HEK293 (cell line): ENCODE data around the gene NIPAL1.

Experiments
- CTCF ChIA-PET: fragments of 350-600 bp; formaldehyde crosslinking; extraction: SDS; loops from one replicate; lab custom pipeline; 2021; ENCODE audit warnings: antibody characterized with exemption; lab: Yijun Ruan, JAX
- POLR2A ChIA-PET: fragments of 300-600 bp; formaldehyde crosslinking; extraction: SDS; loops from one replicate; lab custom pipeline; 2020; ENCODE audit warnings: antibody characterized with exemption, inconsistent platforms; lab: Yijun Ruan, JAX
- H3K27ac ChIP-seq: fragments of 200-500 bp; sonication (Bioruptor generic); 2 replicates; pipeline ENCODE4 v1.5.1; 2014; ENCODE audit warnings: low read depth, low read length, control low read depth, inconsistent platforms; ENCODE audit errors: extremely low read depth
- H3K36me3 ChIP-seq, 2 experiments: fragments of 200-500 bp in 1 of 2; sonication (Bioruptor generic) in 1 of 2; 1 replicate in 1 of 2; 2 replicates in 1 of 2; pipeline ENCODE4 v1.5.1; 2014 to 2017; ENCODE audit warnings: inconsistent platforms in 2 of 2, low read length in 2 of 2; ENCODE audit not compliant: control insufficient read depth in 2 of 2, insufficient read depth in 1 of 2
- H3K4me1 ChIP-seq: fragments of 200-500 bp; sonication (Bioruptor generic); 2 replicates; pipeline ENCODE4 v1.5.1; 2014; ENCODE audit warnings: mild to moderate bottlenecking, low read length, inconsistent platforms; ENCODE audit not compliant: control insufficient read depth, insufficient read depth
- H3K4me3 ChIP-seq: 2 replicates; pipeline ENCODE4 v1.5.1; 2011; ENCODE audit warnings: low read depth, mild to moderate bottlenecking, control low read depth, low read length, moderate library complexity
- H3K9me3 ChIP-seq: fragments of 200-500 bp; sonication (Bioruptor generic); 2 replicates; pipeline ENCODE4 v1.5.1; 2014; ENCODE audit warnings: low read depth, low read length, inconsistent platforms; ENCODE audit not compliant: control insufficient read depth, insufficient read depth
- GLI4 ChIP-seq: fragments of 450-650 bp; formaldehyde crosslinking; IDR thresholded peaks from 2 replicates; pipeline ENCODE4 v1.5.1; 2016; ENCODE audit warnings: missing biosample characterization, missing genetic modification characterization
- RBAK ChIP-seq: fragments of 450-650 bp; formaldehyde crosslinking; IDR thresholded peaks from 2 replicates; pipeline ENCODE4 v1.5.1; 2016; ENCODE audit warnings: missing biosample characterization, missing genetic modification characterization
- SCRT2 ChIP-seq: fragments of 450-650 bp; formaldehyde crosslinking; IDR thresholded peaks from 2 replicates; pipeline ENCODE4 v1.5.1; 2016; ENCODE audit warnings: missing biosample characterization, missing genetic modification characterization
- ZNF121 ChIP-seq: fragments of 450-650 bp; formaldehyde crosslinking; IDR thresholded peaks from 2 replicates; pipeline ENCODE4 v1.5.1; 2016; ENCODE audit warnings: missing biosample characterization, missing genetic modification characterization
- ZNF266 ChIP-seq: fragments of 450-650 bp; formaldehyde crosslinking; IDR thresholded peaks from 2 replicates; pipeline ENCODE4 v1.5.1; 2016; ENCODE audit warnings: missing biosample characterization, missing genetic modification characterization, low read depth
- ZNF302 ChIP-seq: fragments of 450-650 bp; formaldehyde crosslinking; IDR thresholded peaks from 2 replicates; pipeline ENCODE4 v1.5.1; 2016; ENCODE audit warnings: missing biosample characterization, missing genetic modification characterization, low read depth
- ZNF37A ChIP-seq: fragments of 450-650 bp; IDR thresholded peaks from 2 replicates; pipeline ENCODE4 v1.5.1; 2018; ENCODE audit warnings: missing biosample characterization, missing genetic modification characterization
- ZNF473 ChIP-seq: fragments of 450-650 bp; formaldehyde crosslinking; IDR thresholded peaks from 2 replicates; pipeline ENCODE4 v1.5.1; 2017; ENCODE audit warnings: missing biosample characterization, missing genetic modification characterization
- ZNF837 ChIP-seq: fragments of 450-650 bp; formaldehyde crosslinking; IDR thresholded peaks from 2 replicates; pipeline ENCODE4 v1.5.1; 2016; ENCODE audit warnings: missing biosample characterization, missing genetic modification characterization
- ZSCAN23 ChIP-seq: fragments of 450-650 bp; formaldehyde crosslinking; IDR thresholded peaks from 2 replicates; pipeline ENCODE4 v1.5.1; 2016; ENCODE audit warnings: missing biosample characterization, missing genetic modification characterization
- TF ChIP-seq, protein P1 (sequence below): fragments of 450-650 bp; formaldehyde crosslinking; IDR thresholded peaks from 2 replicates; pipeline ENCODE4 v1.5.1; 2016; ENCODE audit warnings: missing biosample characterization, missing genetic modification characterization
- TF ChIP-seq, protein P2 (sequence below): fragments of 450-650 bp; formaldehyde crosslinking; IDR thresholded peaks from 2 replicates; pipeline ENCODE4 v1.5.1; 2016; ENCODE audit warnings: missing biosample characterization, missing genetic modification characterization
- TF ChIP-seq, protein P3 (sequence below): fragments of 450-650 bp; formaldehyde crosslinking; IDR thresholded peaks from 2 replicates; pipeline ENCODE4 v1.5.0; 2017; ENCODE audit warnings: missing biosample characterization, missing genetic modification characterization, borderline replicate concordance
- TF ChIP-seq, protein P4 (sequence below): sonication (generic); formaldehyde crosslinking; IDR thresholded peaks from 2 replicates; pipeline ENCODE4 v1.8.1; 2022; ENCODE audit warnings: mild to moderate bottlenecking, moderate library complexity, missing genetic modification reagents
- TF ChIP-seq, protein P5 (sequence below): IDR thresholded peaks from 2 replicates; pipeline ENCODE4 v1.6.1; 2011; ENCODE audit warnings: mild to moderate bottlenecking, low read depth, low read length, borderline replicate concordance

NIPAL1 gene

DNA sequence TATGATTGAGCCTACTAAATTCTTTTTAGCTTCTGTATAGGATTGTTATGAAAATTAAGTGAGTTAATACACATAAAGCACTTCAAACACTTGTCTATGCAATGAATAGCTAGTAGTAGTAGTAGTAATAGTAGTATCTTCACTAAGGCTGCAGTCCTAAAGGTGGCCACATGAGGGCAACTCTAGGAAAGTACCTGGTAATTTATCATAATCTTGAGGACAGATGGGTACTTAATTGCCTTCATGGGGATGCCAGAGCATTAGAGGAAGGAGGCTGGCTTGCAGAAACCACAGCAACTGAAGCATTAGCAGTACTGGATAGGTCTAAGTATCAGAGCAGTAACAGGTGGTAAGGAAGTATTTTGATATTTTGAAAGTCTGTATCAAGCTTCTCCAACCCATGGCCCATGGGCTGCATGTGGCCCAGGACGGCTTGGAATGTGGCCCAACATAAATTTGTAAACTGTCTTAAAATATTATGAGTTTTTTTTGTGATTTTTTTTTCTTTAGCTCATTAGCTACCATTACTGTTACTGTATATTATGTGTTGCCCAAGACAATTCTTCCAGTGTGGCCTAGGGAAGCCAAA lies 17.3 kb downstream of the NIPAL1 start:
- no peak overlapping the region for H3K27ac ChIP-seq
- H3K36me3 ChIP-seq: peaks cover 0 to 24% of the 10 kb centered on the region in 2 experiments; a peak in 1 of 3 replicates
- TF ChIP-seq ZNF266 (tag by site-specific recombination): no peak
- TF ChIP-seq SCRT2 (tag by site-specific recombination): 0 out of 2 replicates have a peak, but pooled peaks have one; percentile 14
- no peak for TF ChIP-seq GLI4 (tag by site-specific recombination)
- no peak for TF ChIP-seq ZNF302 (tag by site-specific recombination)
- TF ChIP-seq, protein P1, sequence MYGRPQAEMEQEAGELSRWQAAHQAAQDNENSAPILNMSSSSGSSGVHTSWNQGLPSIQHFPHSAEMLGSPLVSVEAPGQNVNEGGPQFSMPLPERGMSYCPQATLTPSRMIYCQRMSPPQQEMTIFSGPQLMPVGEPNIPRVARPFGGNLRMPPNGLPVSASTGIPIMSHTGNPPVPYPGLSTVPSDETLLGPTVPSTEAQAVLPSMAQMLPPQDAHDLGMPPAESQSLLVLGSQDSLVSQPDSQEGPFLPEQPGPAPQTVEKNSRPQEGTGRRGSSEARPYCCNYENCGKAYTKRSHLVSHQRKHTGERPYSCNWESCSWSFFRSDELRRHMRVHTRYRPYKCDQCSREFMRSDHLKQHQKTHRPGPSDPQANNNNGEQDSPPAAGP (tag by site-specific recombination): no peak
- TF ChIP-seq RBAK (tag by site-specific recombination): no peak
- TF ChIP-seq ZNF837 (tag by site-specific recombination): no peak
- ChIA-PET CTCF (interaction anchor here (0.5 to 3.0 kb wide), 8 partner anchors 9 to 75 kb away, joined by 3 to 13 read pairs (median 6); no protein-coding TSS in a partner anchor), POLR2A (no interaction called here)
- H3K4me1 ChIP-seq: no peaks in the 10 kb centered on the region
- no peaks in the 10 kb centered on the region for H3K9me3 ChIP-seq
- no peak overlapping the region for H3K4me3 ChIP-seq

DNA sequence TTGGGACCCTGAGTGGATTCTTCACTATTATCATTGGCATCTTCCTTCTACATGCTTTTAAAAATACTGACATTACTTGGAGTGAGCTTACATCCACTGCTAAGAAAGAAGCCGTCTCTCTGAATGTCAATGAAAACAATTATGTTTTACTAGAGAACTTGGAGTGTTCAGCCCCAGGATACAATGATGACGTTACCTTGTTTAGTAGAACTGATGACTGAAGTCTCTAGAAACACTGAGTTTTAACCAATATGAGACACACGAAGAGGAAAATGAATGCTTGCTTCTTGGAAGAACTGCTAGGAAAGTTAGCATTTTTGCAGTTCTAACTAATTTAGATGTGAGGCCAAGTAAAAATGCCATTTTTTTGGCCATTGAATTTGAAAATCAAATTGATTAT lies 19.4 kb downstream of the NIPAL1 start:
- Histone ChIP-seq H3K4me1 (no peaks in the 10 kb centered on the region), H3K4me3 (no peak overlapping the region), H3K36me3 (peaks cover 0 to 24% of the 10 kb centered on the region in 2 experiments; a peak in 1 of 3 replicates), H3K9me3 (no peaks in the 10 kb centered on the region), H3K27ac (no peak overlapping the region)
- POLR2A ChIA-PET: no interaction called here
- TF ChIP-seq ZNF473 (tag by site-specific recombination) (no peak), ZSCAN23 (tag by site-specific recombination) (no peak), ZNF121 (tag by site-specific recombination) (no peak), ZNF37A (no peak)
- TF ChIP-seq, protein P2, sequence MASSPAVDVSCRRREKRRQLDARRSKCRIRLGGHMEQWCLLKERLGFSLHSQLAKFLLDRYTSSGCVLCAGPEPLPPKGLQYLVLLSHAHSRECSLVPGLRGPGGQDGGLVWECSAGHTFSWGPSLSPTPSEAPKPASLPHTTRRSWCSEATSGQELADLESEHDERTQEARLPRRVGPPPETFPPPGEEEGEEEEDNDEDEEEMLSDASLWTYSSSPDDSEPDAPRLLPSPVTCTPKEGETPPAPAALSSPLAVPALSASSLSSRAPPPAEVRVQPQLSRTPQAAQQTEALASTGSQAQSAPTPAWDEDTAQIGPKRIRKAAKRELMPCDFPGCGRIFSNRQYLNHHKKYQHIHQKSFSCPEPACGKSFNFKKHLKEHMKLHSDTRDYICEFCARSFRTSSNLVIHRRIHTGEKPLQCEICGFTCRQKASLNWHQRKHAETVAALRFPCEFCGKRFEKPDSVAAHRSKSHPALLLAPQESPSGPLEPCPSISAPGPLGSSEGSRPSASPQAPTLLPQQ (tag by site-specific recombination): no peak
- TF ChIP-seq, protein P3, sequence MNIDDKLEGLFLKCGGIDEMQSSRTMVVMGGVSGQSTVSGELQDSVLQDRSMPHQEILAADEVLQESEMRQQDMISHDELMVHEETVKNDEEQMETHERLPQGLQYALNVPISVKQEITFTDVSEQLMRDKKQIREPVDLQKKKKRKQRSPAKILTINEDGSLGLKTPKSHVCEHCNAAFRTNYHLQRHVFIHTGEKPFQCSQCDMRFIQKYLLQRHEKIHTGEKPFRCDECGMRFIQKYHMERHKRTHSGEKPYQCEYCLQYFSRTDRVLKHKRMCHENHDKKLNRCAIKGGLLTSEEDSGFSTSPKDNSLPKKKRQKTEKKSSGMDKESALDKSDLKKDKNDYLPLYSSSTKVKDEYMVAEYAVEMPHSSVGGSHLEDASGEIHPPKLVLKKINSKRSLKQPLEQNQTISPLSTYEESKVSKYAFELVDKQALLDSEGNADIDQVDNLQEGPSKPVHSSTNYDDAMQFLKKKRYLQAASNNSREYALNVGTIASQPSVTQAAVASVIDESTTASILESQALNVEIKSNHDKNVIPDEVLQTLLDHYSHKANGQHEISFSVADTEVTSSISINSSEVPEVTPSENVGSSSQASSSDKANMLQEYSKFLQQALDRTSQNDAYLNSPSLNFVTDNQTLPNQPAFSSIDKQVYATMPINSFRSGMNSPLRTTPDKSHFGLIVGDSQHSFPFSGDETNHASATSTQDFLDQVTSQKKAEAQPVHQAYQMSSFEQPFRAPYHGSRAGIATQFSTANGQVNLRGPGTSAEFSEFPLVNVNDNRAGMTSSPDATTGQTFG (tag by site-specific recombination): no peak
- TF ChIP-seq, protein P4, sequence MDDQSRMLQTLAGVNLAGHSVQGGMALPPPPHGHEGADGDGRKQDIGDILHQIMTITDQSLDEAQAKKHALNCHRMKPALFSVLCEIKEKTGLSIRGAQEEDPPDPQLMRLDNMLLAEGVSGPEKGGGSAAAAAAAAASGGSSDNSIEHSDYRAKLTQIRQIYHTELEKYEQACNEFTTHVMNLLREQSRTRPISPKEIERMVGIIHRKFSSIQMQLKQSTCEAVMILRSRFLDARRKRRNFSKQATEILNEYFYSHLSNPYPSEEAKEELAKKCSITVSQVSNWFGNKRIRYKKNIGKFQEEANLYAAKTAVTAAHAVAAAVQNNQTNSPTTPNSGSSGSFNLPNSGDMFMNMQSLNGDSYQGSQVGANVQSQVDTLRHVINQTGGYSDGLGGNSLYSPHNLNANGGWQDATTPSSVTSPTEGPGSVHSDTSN (CRISPR knock-in tag): no peak
- TF ChIP-seq, protein P5, sequence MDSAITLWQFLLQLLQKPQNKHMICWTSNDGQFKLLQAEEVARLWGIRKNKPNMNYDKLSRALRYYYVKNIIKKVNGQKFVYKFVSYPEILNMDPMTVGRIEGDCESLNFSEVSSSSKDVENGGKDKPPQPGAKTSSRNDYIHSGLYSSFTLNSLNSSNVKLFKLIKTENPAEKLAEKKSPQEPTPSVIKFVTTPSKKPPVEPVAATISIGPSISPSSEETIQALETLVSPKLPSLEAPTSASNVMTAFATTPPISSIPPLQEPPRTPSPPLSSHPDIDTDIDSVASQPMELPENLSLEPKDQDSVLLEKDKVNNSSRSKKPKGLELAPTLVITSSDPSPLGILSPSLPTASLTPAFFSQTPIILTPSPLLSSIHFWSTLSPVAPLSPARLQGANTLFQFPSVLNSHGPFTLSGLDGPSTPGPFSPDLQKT: no peak
- CTCF ChIA-PET: interaction anchor here (3.0 kb wide), 1 partner anchor 52 kb away, joined by 11 read pairs; no protein-coding TSS in a partner anchor
